Measurements from ENCODE around the gene CD300A.

Gene CD300A

GRCh38 chr17:74457146-74457819 is 9.2 kb upstream of the CD300A start:
- peak; percentile 86 for DNase-seq

- DNase-seq = no peak
Observed at GRCh38 chr17:74457820-74458166, 8.6 kb upstream of the CD300A start.

DNA sequence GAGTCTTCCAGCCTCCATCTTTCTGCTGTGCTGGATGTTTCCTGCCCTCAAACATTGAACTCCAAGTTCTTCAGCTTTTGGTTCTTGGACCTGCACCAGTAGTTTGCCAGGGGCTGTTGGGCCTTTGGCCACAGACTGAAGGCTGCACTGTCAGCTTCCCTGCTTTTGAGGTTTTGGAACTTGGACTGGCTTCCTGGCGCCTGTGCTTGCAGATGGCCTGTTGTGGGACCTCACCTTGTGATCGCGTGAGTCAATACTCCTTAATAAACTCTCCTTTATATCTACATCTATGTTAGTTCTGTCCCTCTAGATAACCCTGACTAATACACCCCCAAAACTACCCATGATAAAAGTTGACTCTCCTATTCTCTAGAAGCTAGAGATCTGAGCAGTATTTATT is 7.6 kb upstream of the CD300A start:
- no peak for DNase-seq

DNA sequence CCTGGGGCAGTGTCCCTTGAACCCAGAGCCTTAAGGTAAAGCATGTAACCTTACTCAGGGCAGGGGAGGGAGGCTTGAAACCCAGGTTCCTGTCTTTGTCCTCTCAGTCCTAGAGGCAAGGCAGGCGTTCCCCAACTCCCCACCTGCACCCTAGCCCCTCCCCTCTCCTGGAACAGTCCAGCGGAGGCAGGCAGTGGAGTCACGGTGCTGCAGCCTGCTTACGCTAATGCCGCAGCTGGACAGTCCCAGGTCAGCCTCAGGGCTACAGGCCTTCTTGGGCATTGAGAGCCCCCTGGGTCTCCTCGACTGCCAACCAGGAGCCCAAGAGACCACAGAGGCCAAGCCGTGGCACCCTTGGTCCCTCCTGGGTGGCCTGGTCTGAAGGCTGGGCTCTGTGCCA is 6.8 kb upstream of the CD300A start:
- DNase-seq = no peak

- DNase-seq = no peak
Observed at GRCh38 chr17:74460241-74460640, 6.2 kb upstream of the CD300A start.

DNA sequence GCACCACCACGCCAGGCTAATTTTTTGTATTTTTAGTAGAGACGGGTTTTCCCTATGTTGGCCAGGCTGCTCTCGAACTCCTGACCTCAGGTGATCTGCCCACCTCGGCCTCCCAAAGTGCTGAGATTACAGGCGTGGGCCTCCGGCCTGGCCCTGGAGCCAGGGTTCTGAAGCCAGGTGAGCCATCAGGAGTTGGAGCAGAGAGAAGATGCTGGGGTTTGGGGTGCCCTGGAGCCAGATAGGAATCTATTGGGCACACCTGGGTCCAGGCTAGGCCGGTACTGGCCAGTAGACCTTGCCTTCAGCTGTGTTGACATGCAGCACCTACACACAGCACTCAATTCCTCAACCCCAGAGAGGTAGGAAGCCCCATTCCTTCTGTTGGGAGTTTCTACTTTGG is 5.4 kb upstream of the CD300A start:
- no peak for DNase-seq

- no peak for DNase-seq
Observed at GRCh38 chr17:74461611-74462010, 4.8 kb upstream of the CD300A start.

DNA sequence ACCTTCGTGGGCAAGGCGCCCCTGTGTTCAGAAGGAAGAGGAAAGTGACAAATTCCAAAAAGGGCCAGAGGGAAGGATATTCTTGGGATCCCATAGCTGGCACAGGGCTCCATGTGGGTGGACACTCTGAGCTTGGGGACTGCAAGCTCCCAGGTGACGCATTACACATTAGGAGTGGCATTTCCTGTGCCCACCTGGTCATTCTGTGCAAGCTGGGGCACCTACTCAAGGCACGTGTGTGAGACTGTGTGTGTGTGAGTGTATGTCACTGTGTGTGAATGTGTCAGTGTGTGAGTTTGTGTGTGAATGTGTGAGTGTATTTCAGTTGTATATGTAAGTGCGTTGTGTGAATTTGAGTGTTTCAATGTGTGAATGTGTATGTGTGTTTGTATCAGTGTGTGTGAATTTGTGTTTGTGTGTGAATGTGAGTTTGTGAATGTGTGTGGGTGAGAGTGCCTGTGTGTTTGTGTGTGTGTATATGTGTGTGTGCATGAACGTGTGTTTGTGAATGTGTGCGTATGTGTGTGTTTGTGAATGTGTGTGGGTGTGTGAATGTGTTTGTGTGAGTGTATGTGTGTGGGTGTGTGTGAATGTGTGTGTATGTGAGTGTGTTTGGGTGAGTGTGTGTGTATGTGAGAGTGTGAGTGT is 1.6 kb upstream of the CD300A start:
- DNase-seq = no peak

DNA sequence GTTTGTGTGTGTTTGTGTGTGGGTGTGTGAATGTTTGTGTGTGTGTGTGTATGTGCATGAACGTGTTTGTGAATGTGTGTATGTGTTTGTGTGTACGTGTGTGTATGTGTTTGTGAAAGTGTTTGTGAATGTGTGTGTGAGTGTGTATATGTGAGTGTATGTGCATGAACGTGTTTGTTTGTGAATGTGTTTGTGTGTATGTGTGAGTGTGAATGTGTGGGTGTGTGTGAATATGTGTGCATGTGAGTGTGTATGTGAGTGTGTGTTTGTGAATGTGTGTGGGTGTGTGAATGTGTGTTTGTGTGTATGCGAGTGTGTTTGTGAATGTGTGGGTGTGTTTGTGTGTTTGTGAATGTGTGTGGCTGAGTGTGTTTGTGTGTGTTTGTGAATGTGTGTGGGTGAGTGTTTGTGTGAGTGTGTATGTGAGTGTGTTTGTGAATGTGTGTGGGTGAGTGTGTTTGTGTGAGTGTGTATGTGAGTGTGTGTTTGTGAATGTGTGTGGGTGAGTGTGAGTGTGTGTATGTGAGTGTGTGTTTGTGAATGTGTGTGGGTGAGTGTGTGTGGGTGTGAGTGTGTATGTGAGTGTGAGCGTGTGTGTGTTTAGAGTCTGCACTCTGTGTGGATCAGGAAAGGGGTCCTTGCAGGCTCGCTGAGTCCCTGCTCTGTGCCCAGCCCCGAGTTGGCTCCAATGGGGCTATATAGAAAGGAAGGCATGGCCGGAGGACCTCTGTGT is 890 bp upstream of the CD300A start:
- no peak for DNase-seq

DNA sequence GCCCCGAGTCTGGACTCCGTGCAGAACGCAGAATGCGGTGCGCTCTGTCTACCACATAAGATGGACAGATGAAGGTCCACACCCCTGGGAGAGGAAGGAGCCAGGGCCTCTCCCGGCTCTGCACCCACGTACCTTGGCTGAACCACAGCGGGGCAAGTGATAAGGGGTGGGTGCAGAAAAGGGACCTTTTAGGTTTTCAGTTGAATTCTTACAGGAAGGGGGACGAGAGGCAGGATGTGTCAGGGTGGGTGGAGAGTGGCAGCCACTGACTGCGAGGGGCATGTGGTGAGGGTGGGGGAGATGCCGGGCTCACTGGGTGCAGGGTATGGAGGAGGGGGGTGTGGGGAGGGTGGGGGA is 372 bp downstream of the CD300A start:
- no peak for DNase-seq

GRCh38 chr17:74467221-74467951 is 952 bp downstream of the CD300A start:
- no peak for DNase-seq

GRCh38 chr17:74471341-74471740 is 4.9 kb downstream of the CD300A start:
- no peak for DNase-seq

GRCh38 chr17:74472890-74473289 is 6.5 kb downstream of the CD300A start:
- DNase-seq = no peak

GRCh38 chr17:74473294-74473693 is 6.9 kb downstream of the CD300A start:
- DNase-seq = no peak

GRCh38 chr17:74474043-74474792 is 7.8 kb downstream of the CD300A start:
- DNase-seq = no peak

- DNase-seq = no peak
Observed at GRCh38 chr17:74475189-74475588, 8.8 kb downstream of the CD300A start.

GRCh38 chr17:74477411-74477810 is 11.0 kb downstream of the CD300A start:
- no peak for DNase-seq

DNA sequence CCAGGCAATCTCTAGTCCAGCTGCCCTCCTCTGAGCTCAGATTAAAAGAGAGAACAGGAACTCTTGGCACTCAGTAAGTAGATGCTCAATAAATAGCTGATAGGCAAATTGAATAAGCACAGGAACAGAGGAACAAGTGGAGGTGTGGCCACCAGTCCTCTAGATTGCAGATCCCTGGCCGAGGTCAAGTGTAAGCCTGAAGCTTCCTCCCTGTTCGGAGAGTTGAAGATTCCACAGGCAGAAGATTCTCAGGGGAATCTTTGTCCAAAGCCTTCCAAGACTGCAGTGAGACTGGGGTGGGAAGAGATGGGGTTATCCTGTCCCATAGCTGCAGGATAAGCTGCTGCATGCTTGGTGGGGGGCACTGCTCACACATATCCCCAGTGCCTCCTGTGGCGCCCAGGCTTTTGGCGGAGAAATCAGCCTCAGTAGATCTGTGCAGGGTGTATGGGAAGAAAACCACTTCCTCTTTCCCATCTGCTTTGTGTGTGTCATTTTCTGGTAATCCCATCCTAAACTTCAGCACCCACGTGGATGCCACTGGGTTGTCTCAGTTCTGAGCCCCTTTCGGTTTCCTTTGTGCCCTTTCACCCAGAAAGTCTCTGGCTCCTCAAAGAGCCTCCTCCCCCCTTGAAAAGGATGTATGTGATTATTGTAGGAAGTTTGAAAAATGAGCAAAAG is 12.1 kb downstream of the CD300A start:
- no peak for DNase-seq

DNA sequence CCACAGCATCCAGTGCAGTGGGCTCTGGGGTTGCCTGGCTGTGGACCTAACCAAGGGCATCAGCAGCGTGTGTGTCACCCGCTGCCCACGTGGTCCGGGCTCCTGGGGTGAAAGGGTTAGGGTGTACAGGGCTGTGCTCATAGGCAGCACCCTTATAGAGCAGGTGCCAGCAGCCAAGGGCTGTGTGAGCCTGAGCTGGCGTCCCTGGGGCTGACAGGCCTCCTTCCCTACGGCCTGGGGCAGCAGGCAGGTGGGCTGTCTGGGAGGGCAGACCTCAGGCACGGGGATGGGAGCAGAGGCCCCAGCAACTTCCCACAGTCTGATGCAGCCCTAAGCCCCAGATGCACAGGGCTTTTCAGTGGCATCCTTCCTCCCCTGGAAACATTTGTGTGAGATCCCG is 13.9 kb downstream of the CD300A start:
- no peak for DNase-seq

- no peak for DNase-seq
Observed at GRCh38 chr17:74481621-74482020, 15.2 kb downstream of the CD300A start.

DNA sequence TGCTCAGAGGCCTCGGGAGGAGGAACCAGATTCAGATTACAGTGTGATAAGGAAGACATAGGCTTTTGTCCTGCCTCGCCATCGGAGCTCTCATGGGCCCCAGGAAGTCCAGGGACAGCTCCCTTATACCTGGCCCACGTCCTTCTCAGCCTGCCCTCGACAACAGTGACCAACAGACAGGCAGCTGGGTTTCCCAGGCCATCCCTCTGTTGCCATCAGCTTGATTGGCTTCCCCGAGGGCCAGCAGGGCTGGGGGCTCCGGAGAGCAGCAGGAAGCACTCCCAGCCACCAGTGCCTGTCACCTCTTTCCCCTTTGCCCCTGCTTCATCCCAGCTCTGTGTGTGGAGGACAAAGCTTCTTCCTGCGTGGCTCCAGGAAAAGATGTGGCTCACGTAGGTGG is 17.6 kb downstream of the CD300A start:
- no peak for DNase-seq

DNA sequence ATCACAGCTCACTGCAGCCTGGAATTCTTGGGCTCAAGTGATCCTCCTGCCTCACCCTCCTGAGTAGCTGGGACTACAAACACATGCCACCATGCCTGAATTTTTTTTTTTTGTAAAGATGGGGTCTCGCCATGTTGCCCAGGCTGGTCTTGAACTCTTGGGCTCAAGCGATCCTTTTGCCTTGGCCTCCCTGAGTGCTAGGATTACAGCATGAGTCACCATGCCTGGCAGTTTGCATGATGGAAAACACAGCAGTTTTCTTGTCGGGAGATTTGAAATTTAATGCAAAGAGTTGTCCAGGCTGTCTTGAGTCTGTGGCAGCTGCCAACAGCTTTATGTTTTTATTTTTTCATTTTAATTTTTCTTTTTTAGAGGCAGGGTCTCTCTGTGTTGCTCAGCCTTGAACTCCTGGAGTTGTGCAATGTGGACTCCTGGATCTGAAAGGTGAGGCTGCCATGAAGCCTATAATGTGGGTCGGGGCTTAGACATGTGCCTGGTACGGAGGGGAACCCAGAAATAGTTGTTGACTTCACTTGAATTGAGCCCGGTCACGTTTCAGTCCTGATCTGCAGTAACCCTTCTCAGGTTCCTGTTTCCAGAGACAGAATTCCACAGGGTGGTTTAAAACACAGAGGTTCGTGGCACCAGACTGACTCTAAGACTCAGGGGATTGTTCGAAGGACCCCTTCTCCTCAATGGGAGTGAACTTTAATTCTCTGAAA is 18.7 kb downstream of the CD300A start:
- DNase-seq = no peak
